SH-SY5Y (cell line): ENCODE results near the gene MRPL18.

ENCODE experiments used
- GATA2 ChIP-seq: IDR thresholded peaks from 2 replicates; pipeline ENCODE4 v1.6.1; 2011; ENCODE audit warnings: mild to moderate bottlenecking, low read depth, low read length
- GATA3 ChIP-seq: IDR thresholded peaks from 2 replicates; pipeline ENCODE4 v1.6.1; 2011; ENCODE audit warnings: low read depth, mild to moderate bottlenecking, low read length, moderate library complexity

Gene MRPL18

GRCh38 chr6:159761873-159762680, 28.2 kb upstream of the MRPL18 start, which contains the start of gene ACAT2:
ACAT2 (plus strand) TSS chr6:159762045; CDS start chr6:159762088, 43 bp downstream.
- no peak for TF ChIP-seq GATA2
- no peak for TF ChIP-seq GATA3

- TF ChIP-seq GATA2 (no peak), GATA3 (no peak)
Measured at GRCh38 chr6:159762681-159763293, 27.5 kb upstream of the MRPL18 start.

- TF ChIP-seq GATA3, result no peak
- TF ChIP-seq GATA2, result no peak
Measured at GRCh38 chr6:159766906-159767305, 23.4 kb upstream of the MRPL18 start.

GRCh38 chr6:159769470-159769869, 20.8 kb upstream of the MRPL18 start:
- TF ChIP-seq GATA2, result no peak

- TF ChIP-seq GATA2 (no peak), GATA3 (no peak)
Measured at GRCh38 chr6:159772196-159772595, 18.1 kb upstream of the MRPL18 start.

- no peak for TF ChIP-seq GATA3
- TF ChIP-seq GATA2, result no peak
Measured at GRCh38 chr6:159777240-159777904, 12.9 kb upstream of the MRPL18 start.

- TF ChIP-seq GATA2 (no peak), GATA3 (no peak)
Measured at GRCh38 chr6:159778131-159778530, 12.1 kb upstream of the MRPL18 start.

GRCh38 chr6:159778542-159779103, 11.6 kb upstream of the MRPL18 start:
- TF ChIP-seq GATA2, result no peak
- no peak for TF ChIP-seq GATA3

GRCh38 chr6:159788276-159788675, 2.0 kb upstream of the MRPL18 start:
- TF ChIP-seq GATA3 (no peak), GATA2 (no peak)

- TF ChIP-seq GATA2 (no peak), GATA3 (no peak)
Measured at GRCh38 chr6:159788753-159789376, 1.4 kb upstream of the MRPL18 start.

- TF ChIP-seq GATA3 (no peak), GATA2 (no peak)
Measured at GRCh38 chr6:159789377-159790148, 704 bp upstream of the MRPL18 start, which contains the start of gene TCP1. TCP1 (minus strand) TSS chr6:159789602; CDS start chr6:159789468, 134 bp downstream.

GRCh38 chr6:159790956-159791598, 810 bp downstream of the MRPL18 start:
- no peak for TF ChIP-seq GATA2
- no peak for TF ChIP-seq GATA3

GRCh38 chr6:159797554-159797953, 7.3 kb downstream of the MRPL18 start:
- TF ChIP-seq GATA2 (no peak), GATA3 (no peak)
